Measurements from ENCODE around the gene SLC25A53. TPM values are rescaled to one million over a fixed set of nuclear protein-coding genes. Genes with fewer than 3 reads are reported as not detected.

Gene SLC25A53
- total RNA-seq, 4 donors from 2014 or later = 13.3 to 25.7 (median 21.6) TPM

GRCh38 chrX:104151037-104151436 lies 5.8 kb downstream of the SLC25A53 start:
- no peak overlapping the region for H3K4me3 ChIP-seq (replicated peaks in 1 of 3)
- intact Hi-C loops (cut with DNase I) = no loop called here
- DNase-seq = no peak
- no peak overlapping the region for H3K27ac ChIP-seq
- 44 to 48% methylated on average over 1 of the region's 1 CpG for WGBS, 2 donors
- H3K27me3 ChIP-seq = no peaks in the 10 kb centered on the region
- no peaks in the 10 kb centered on the region for H3K36me3 ChIP-seq
- no peaks in the 10 kb centered on the region for H3K4me1 ChIP-seq
- TF ChIP-seq CTCF (IDR thresholded peaks at IDR 0.05) (no peak), POLR2A (IDR thresholded peaks at IDR 0.05) (no peak)
- no peaks in the 10 kb centered on the region for H3K9me3 ChIP-seq

- no peaks in the 10 kb centered on the region for H3K4me1 ChIP-seq
- H3K27me3 ChIP-seq = no peaks in the 10 kb centered on the region
- no peaks in the 10 kb centered on the region for H3K36me3 ChIP-seq
- intact Hi-C loops (cut with DNase I) = no loop called here
- DNase-seq = no peak
- no peaks in the 10 kb centered on the region for H3K9me3 ChIP-seq
- no peak overlapping the region for H3K4me3 ChIP-seq (replicated peaks in 1 of 3)
- 91 to 93% methylated on average over 8 of the region's 8 CpGs for WGBS, 2 donors
- TF ChIP-seq CTCF (IDR thresholded peaks at IDR 0.05) (no peak), POLR2A (IDR thresholded peaks at IDR 0.05) (no peak)
- H3K27ac ChIP-seq = no peak overlapping the region
These were observed 15.6 kb downstream of the SLC25A53 start for GRCh38 chrX:104141087-104141760.

GRCh38 chrX:104137496-104137895 lies 19.3 kb downstream of the SLC25A53 start:
- intact Hi-C loops (cut with DNase I) = no loop called here
- H3K36me3 ChIP-seq = no peaks in the 10 kb centered on the region
- H3K4me1 ChIP-seq = no peaks in the 10 kb centered on the region
- no peak overlapping the region for H3K27ac ChIP-seq
- DNase-seq = no peak
- H3K4me3 ChIP-seq (replicated peaks in 1 of 3) = no peak overlapping the region
- no peaks in the 10 kb centered on the region for H3K27me3 ChIP-seq
- 89 to 91% methylated on average over 3 of the region's 3 CpGs for WGBS, 2 donors
- no peaks in the 10 kb centered on the region for H3K9me3 ChIP-seq
- no peak for TF ChIP-seq POLR2A (IDR thresholded peaks at IDR 0.05)
- no peak for TF ChIP-seq CTCF (IDR thresholded peaks at IDR 0.05)

- intact Hi-C loops (cut with DNase I) = no loop called here
- H3K27ac ChIP-seq = no peak overlapping the region
- H3K36me3 ChIP-seq = no peaks in the 10 kb centered on the region
- TF ChIP-seq POLR2A (IDR thresholded peaks at IDR 0.05) (no peak), CTCF (IDR thresholded peaks at IDR 0.05) (peak; percentile 43 to 74 (median 60))
- no peaks in the 10 kb centered on the region for H3K27me3 ChIP-seq
- no peak overlapping the region for H3K4me3 ChIP-seq (replicated peaks in 1 of 3)
- peak; percentile 64 to 69 for DNase-seq
- no peaks in the 10 kb centered on the region for H3K4me1 ChIP-seq
- no peaks in the 10 kb centered on the region for H3K9me3 ChIP-seq
- 19 to 25% methylated on average over 10 of the region's 10 CpGs for WGBS, 2 donors
These were observed 20.4 kb downstream of the SLC25A53 start for GRCh38 chrX:104136241-104137019.

- DNase-seq = no peak
- WGBS, 2 donors = 83 to 100% methylated on average over 1 of the region's 1 CpG
- no peak for TF ChIP-seq POLR2A (IDR thresholded peaks at IDR 0.05)
- no peak for TF ChIP-seq CTCF (IDR thresholded peaks at IDR 0.05)
- no peaks in the 10 kb centered on the region for H3K9me3 ChIP-seq
- no peak overlapping the region for H3K4me3 ChIP-seq (replicated peaks in 1 of 3)
- no peak overlapping the region for H3K27ac ChIP-seq
- intact Hi-C loops (cut with DNase I) = no loop called here
- H3K4me1 ChIP-seq = no peaks in the 10 kb centered on the region
- no peaks in the 10 kb centered on the region for H3K27me3 ChIP-seq
- no peaks in the 10 kb centered on the region for H3K36me3 ChIP-seq
These were observed 21.1 kb downstream of the SLC25A53 start for GRCh38 chrX:104135677-104136076.

Measured in thyroid gland (tissue), 4 donors.